ENCODE measurements around the gene C3orf20.

GRCh38 chr3:14793126-14793857 lies 118.4 kb downstream of the C3orf20 start:
- no peak for TF ChIP-seq PATZ1 (CRISPR knock-in tag; IDR thresholded peaks at IDR 0.05; ENCODE audit: borderline replicate concordance)
- no peak for TF ChIP-seq ZFP30 (CRISPR knock-in tag; IDR thresholded peaks at IDR 0.05)
- TF ChIP-seq RARB (CRISPR knock-in tag; IDR thresholded peaks at IDR 0.05) = no peak
- TF ChIP-seq ARNTL (CRISPR knock-in tag; IDR thresholded peaks at IDR 0.05; ENCODE audit: borderline replicate concordance, low read depth) = no peak
- TF ChIP-seq, protein P1, sequence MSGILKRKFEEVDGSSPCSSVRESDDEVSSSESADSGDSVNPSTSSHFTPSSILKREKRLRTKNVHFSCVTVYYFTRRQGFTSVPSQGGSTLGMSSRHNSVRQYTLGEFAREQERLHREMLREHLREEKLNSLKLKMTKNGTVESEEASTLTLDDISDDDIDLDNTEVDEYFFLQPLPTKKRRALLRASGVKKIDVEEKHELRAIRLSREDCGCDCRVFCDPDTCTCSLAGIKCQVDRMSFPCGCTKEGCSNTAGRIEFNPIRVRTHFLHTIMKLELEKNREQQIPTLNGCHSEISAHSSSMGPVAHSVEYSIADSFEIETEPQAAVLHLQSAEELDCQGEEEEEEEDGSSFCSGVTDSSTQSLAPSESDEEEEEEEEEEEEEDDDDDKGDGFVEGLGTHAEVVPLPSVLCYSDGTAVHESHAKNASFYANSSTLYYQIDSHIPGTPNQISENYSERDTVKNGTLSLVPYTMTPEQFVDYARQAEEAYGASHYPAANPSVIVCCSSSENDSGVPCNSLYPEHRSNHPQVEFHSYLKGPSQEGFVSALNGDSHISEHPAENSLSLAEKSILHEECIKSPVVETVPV (CRISPR knock-in tag; IDR thresholded peaks at IDR 0.05) = no peak
- TF ChIP-seq GLIS3 (CRISPR knock-in tag; IDR thresholded peaks at IDR 0.05) = no peak
- no peak for TF ChIP-seq ZFP3 (CRISPR knock-in tag; IDR thresholded peaks at IDR 0.05)
- no peak for TF ChIP-seq POU6F1 (CRISPR knock-in tag; IDR thresholded peaks at IDR 0.05; ENCODE audit: borderline replicate concordance, low read depth)
- TF ChIP-seq ZNF70 (CRISPR knock-in tag; IDR thresholded peaks at IDR 0.05) = no peak
- TF ChIP-seq ESRRG (CRISPR knock-in tag; IDR thresholded peaks at IDR 0.05) = no peak
- no peak for TF ChIP-seq CSDC2 (CRISPR knock-in tag; IDR thresholded peaks at IDR 0.05)
- TF ChIP-seq TCF4 (CRISPR knock-in tag; IDR thresholded peaks at IDR 0.05; ENCODE audit: borderline replicate concordance) = no peak
- TF ChIP-seq OSR1 (CRISPR knock-in tag; IDR thresholded peaks at IDR 0.05) = no peak
- TF ChIP-seq ZNF8 (CRISPR knock-in tag; IDR thresholded peaks at IDR 0.05) = no peak
